Measurements from ENCODE around the gene ING3.
"Not testable (repeated sequence)": the region's sequence is repeated elsewhere in the genome, so short reads cannot be mapped to it uniquely, and the experiment has no call there.

ING3 gene

GRCh38 chr7:120949998-120950538 lies 509 bp upstream of the ING3 start:
- peak in 1 of 56 donors; percentile 1 for DNase-seq

GRCh38 chr7:120951309-120951699 lies 727 bp downstream of the ING3 start:
- no peak for DNase-seq

GRCh38 chr7:120951826-120952225 lies 1.2 kb downstream of the ING3 start:
- DNase-seq: no peak

- DNase-seq: no peak
These were observed 5.1 kb downstream of the ING3 start for GRCh38 chr7:120955577-120956149.

GRCh38 chr7:120959929-120960484 lies 9.4 kb downstream of the ING3 start:
- no peak for DNase-seq

- no peak for DNase-seq
These were observed 10.1 kb downstream of the ING3 start for GRCh38 chr7:120960714-120961113.

GRCh38 chr7:120961638-120962173 lies 11.1 kb downstream of the ING3 start:
- DNase-seq: no peak

GRCh38 chr7:120964088-120964487 lies 13.5 kb downstream of the ING3 start:
- DNase-seq: no peak

GRCh38 chr7:120966961-120967360 lies 16.4 kb downstream of the ING3 start:
- no peak for DNase-seq

GRCh38 chr7:120973849-120974248 lies 23.3 kb downstream of the ING3 start:
- DNase-seq: no peak

GRCh38 chr7:120979765-120980499 lies 29.4 kb downstream of the ING3 start:
- DNase-seq: no peak

GRCh38 chr7:120981117-120981516 lies 30.5 kb downstream of the ING3 start:
- DNase-seq: no peak

- no peak for DNase-seq
These were observed 31.5 kb downstream of the ING3 start for GRCh38 chr7:120981888-120982615.

GRCh38 chr7:120983592-120983991 lies 33.0 kb downstream of the ING3 start:
- not testable (repeated sequence) for DNase-seq

- no peak for DNase-seq
These were observed 33.8 kb downstream of the ING3 start for GRCh38 chr7:120984406-120984805.

- no peak for DNase-seq
These were observed 34.7 kb downstream of the ING3 start for GRCh38 chr7:120985130-120985758.

- no peak for DNase-seq
These were observed 35.3 kb downstream of the ING3 start for GRCh38 chr7:120985839-120986238.

GRCh38 chr7:120986650-120987049 lies 36.1 kb downstream of the ING3 start:
- no peak for DNase-seq

- DNase-seq: no peak
These were observed 36.7 kb downstream of the ING3 start for GRCh38 chr7:120987280-120987679.

- DNase-seq: peak in 53 of 56 donors; percentile 9 to 89 (median 61)
These were observed 37.4 kb downstream of the ING3 start for GRCh38 chr7:120987683-120988590.
